Skin epidermis (tissue), 12 donors: ENCODE results near the gene PCDHGA6.
A peak's percentile ranks its signal among the peaks of the same experiment; 100 is the strongest.
"Not testable (repeated sequence)": the region's sequence is repeated elsewhere in the genome, so short reads cannot be mapped to it uniquely, and the experiment has no call there.

Source experiments
- H3K27ac ChIP-seq, 21 experiments: fragments of 200-600 bp; sonication (generic) in 11 of 21; one replicate each; pipeline ENCODE4 v1.5.0; 2020; ENCODE audit warnings: mild to moderate bottlenecking in 3 of 21, inconsistent platforms in 2 of 21, moderate library complexity in 2 of 21
- H3K4me3 ChIP-seq, 7 experiments: fragments of 200-600 bp; sonication (generic) in 2 of 7; one replicate each; pipeline ENCODE4 v1.5.0; 2020; ENCODE audit warnings: inconsistent platforms in 2 of 7, mild to moderate bottlenecking in 2 of 7, moderate library complexity in 1 of 7

The PCDHGA6 gene

DNA sequence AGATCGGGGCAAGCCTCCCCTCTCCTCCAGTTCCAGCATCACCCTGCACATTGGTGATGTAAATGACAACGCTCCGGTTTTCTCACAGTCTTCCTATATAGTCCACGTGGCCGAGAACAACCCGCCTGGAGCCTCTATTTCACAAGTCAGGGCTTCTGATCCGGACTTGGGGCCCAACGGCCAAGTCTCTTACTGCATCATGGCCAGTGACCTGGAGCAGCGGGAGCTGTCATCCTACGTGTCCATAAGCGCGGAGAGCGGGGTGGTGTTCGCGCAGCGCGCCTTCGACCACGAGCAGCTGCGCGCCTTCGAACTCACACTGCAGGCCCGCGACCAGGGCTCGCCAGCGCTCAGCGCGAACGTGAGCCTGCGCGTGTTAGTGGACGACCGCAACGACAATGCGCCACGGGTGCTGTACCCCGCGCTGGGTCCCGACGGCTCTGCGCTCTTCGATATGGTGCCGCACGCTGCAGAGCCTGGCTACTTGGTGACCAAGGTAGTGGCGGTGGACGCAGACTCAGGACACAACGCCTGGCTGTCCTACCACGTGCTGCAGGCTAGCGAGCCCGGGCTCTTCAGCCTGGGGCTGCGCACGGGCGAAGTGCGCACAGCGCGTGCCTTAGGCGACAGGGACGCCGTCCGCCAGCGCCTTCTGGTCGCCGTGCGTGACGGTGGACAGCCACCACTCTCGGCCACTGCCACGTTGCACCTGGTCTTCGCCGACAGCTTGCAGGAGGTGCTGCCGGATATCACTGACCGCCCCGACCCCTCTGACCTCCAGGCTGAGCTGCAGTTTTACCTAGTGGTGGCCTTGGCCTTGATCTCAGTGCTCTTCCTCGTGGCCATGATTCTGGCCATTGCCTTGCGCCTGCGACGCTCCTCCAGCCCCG, 15.7 kb downstream of the PCDHGA6 start:
- H3K27ac ChIP-seq, result no peak overlapping the region
- no peak overlapping the region for H3K4me3 ChIP-seq

DNA sequence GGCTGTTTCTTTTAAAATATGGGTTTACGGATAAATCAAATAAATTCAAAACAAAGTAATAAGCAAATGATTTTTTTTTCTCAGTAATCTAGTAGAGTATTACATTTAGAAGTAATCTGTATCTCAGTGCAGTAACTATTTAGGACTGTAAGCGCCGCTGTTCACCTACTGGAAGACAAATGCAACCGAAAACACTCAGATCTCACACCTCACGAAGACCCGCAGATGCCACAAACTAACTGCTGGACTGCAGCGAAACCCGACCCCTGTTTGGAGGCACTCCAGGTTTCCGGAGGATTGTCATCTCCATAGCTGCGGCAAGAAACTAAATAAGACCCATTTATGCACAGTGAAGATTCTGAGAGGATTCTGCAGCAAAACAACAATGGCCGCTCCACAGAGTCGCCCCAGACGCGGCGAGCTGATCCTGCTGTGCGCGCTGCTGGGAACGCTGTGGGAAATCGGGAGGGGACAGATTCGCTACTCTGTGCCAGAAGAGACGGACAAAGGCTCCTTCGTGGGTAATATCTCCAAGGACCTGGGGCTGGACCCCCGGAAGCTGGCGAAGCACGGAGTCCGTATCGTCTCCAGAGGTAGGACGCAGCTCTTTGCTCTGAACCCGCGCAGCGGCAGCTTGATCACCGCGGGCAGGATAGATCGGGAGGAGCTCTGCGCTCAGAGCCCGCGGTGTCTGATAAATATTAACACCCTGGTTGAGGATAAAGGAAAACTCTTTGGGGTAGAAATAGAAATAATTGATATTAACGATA, 18.9 kb downstream of the PCDHGA6 start, which contains the start of gene PCDHGA8:
Gene PCDHGA8, plus strand, starts transcription at position 205 of the 770 bp plus-strand sequence. Its CDS starts 181 bp downstream, at position 386.
- H3K4me3 ChIP-seq, result no peak within 1 kb of the TSS
- no peak within 1 kb of the TSS for H3K27ac ChIP-seq

DNA sequence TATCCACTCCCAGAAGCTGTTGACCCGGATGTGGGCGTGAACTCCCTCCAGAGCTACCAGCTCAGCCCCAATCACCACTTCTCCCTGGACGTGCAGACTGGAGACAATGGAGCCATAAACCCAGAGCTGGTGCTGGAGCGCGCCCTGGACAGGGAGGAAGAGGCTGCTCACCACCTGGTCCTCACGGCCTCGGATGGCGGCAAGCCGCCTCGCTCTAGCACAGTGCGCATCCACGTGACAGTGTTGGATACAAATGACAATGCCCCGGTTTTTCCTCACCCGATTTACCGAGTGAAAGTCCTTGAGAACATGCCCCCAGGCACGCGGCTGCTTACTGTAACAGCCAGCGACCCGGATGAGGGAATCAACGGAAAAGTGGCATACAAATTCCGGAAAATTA, 19.6 kb downstream of the PCDHGA6 start:
- H3K27ac ChIP-seq, result no peak overlapping the region
- no peak overlapping the region for H3K4me3 ChIP-seq

DNA sequence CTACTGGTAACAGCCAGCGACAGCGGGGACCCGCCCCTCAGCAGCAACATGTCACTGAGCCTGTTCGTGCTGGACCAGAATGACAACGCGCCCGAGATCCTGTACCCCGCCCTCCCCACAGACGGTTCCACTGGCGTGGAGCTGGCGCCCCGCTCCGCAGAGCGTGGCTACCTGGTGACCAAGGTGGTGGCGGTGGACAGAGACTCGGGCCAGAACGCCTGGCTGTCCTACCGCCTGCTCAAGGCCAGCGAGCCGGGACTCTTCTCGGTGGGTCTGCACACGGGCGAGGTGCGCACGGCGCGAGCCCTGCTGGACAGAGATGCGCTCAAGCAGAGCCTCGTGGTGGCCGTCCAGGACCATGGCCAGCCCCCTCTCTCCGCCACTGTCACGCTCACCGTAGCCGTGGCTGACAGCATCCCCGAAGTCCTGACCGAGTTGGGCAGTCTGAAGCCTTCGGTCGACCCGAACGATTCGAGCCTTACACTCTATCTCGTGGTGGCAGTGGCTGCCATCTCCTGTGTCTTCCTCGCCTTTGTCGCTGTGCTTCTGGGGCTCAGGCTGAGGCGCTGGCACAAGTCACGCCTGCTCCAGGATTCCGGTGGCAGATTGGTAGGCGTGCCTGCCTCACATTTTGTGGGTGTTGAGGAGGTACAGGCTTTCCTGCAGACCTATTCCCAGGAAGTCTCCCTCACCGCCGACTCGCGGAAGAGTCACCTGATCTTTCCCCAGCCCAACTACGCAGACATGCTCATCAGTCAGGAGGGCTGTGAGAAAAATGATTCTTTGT, 20.9 kb downstream of the PCDHGA6 start:
- H3K4me3 ChIP-seq, H3K27ac ChIP-seq: not testable (repeated sequence)

DNA sequence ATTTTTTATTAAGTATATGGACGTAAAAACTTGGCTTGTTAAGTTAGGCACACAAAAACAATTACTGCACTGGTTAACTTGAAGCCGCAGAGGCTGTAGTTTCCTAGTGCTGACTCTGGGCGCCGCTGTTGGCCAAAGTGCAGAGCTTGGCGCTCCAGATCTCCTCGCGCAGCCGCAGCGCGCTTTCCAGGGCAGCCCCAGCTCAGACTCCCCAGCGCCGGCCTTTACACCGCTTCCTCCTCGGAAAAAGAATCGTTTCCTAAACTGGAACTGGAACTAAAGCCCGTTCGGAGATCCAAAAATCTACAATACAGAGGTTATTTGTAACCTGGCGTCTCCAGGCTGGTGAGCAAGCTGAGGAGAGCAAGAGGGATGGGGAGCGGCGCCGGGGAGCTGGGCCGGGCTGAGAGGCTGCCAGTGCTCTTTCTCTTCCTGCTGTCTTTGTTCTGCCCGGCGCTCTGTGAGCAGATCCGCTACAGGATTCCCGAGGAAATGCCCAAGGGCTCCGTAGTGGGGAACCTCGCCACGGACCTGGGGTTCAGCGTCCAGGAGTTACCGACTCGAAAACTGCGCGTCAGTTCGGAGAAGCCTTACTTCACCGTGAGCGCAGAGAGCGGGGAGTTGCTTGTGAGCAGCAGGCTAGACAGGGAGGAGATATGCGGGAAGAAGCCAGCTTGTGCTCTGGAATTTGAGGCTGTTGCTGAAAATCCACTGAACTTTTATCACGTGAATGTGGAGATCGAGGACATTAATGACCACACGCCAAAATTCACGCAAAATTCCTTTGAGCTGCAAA, 24.3 kb downstream of the PCDHGA6 start, which contains the start of gene PCDHGB5:
Gene PCDHGB5, plus strand, starts transcription at position 192 of the 796 bp plus-strand sequence. Its CDS starts 181 bp downstream, at position 373.
- H3K27ac ChIP-seq, result not testable (repeated sequence)

DNA sequence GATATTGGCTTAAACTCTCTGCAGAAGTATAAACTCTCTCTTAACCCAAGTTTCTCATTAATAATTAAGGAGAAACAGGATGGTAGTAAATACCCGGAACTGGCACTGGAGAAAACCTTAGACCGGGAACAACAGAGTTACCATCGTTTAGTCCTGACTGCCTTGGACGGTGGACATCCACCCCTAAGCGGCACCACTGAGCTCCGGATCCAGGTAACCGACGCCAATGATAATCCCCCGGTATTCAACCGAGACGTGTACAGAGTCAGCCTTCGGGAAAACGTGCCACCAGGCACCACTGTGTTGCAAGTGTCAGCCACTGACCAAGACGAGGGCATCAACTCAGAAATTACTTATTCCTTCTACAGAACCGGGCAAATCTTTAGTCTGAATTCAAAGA, 24.9 kb downstream of the PCDHGA6 start:
- Histone ChIP-seq H3K4me3 (no peak overlapping the region), H3K27ac (no peak overlapping the region)

More for the DNA sequence above, 24.3 kb downstream of the PCDHGA6 start, which contains the start of gene PCDHGB5:
- peak within 1 kb of the TSS in 1 of 7 experiments; percentile 6 for H3K4me3 ChIP-seq

DNA sequence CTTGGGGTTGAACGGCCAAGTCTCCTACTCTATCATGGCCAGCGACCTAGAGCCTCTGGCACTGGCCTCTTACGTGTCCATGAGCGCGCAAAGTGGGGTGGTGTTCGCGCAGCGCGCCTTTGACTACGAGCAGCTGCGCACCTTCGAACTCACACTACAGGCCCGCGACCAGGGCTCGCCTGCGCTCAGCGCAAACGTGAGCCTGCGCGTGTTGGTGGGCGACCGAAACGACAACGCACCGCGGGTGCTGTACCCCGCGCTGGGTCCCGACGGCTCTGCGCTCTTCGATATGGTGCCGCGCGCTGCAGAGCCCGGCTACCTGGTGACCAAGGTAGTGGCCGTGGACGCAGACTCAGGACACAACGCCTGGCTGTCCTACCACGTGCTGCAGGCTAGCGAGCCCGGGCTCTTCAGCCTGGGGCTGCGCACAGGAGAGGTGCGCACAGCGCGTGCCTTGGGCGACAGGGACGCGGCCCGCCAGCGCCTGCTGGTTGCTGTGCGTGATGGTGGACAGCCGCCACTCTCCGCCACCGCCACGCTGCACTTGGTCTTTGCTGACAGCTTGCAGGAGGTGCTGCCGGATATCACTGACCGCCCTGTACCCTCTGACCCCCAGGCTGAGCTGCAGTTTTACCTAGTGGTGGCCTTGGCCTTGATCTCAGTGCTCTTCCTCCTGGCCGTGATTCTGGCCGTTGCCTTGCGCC, 26.0 kb downstream of the PCDHGA6 start:
- Histone ChIP-seq H3K27ac (no peak overlapping the region), H3K4me3 (no peak overlapping the region)

DNA sequence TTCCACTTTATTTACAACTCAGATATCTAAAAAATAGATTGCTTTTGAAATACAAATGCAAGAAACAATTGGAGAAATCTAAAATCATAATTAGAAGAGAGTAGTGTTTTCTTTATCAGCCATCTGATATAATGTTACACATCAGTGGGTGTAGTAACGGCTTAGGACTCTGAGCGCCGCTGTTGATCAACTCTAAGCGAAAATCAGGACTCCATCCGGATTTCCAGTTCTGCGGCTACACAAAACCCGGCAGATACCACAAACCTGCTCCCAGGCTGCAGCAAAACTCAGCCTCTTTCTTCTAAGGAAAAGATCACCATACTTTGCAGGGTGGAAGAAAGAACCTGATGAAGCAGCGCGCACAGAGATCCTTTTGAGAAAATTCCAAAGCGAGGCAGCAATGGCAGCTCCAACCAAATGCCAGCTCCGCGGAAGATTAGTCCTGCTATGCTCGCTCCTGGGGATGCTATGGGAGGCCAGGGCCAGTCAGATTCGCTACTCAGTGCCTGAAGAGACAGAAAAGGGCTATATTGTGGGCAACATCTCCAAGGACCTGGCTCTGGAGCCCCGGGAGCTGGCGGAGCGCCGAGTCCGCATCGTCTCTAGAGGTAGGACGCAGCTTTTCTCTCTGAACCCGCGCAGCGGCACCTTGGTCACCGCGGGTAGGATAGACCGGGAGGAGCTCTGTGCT, 29.0 kb downstream of the PCDHGA6 start, which contains the start of gene PCDHGA9:
Gene PCDHGA9, plus strand, starts transcription at position 226 of the 691 bp plus-strand sequence. Its CDS starts 175 bp downstream, at position 401.
- H3K4me3 ChIP-seq, result peak within 1 kb of the TSS in 3 of 7 experiments; percentile 1 to 22 (median 7)
- peak within 1 kb of the TSS in 1 of 21 experiments; percentile 9 for H3K27ac ChIP-seq

DNA sequence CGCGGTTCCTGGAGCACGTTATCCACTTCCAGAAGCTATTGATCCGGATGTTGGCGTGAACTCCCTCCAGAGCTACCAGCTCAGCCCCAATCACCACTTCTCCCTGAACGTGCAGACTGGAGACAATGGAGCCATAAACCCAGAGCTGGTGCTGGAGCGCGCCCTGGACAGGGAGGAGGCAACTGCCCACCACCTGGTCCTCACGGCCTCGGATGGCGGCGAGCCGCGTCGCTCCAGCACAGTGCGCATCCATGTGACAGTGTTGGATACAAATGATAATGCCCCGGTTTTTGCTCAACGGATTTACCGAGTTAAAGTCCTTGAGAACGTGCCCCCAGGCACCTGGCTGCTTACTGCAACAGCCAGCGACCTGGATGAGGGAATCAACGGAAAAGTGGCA, 29.7 kb downstream of the PCDHGA6 start:
- peak overlapping the region in 1 of 7 experiments; percentile 7 for H3K4me3 ChIP-seq
- no peak overlapping the region for H3K27ac ChIP-seq

DNA sequence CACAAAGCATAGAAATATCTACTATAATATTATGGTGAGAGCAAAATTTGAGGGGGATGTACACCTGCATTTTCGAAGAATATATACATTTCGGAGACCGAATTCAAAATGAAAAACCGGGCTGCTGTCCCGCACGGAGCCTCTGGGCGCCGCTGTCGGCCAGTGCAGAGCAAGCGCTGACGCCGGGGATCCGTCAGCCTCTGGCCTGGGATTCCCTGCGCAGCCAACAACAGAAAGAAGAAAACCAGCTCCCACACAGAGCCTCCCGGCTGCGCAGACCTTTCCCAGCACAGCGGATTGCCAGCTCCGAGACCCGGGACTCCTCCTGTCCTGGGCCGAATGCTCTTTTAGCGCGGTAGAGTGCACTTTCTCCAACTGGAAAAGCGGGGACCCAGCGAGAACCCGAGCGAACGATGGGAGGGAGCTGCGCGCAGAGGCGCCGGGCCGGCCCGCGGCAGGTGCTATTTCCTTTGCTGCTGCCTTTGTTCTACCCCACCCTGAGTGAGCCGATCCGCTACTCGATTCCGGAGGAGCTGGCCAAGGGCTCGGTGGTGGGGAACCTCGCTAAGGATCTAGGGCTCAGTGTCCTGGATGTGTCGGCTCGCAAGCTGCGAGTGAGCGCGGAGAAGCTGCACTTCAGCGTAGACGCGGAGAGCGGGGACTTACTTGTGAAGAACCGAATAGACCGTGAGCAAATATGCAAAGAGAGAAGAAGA, 34.3 kb downstream of the PCDHGA6 start, which contains the start of gene PCDHGB6:
Gene PCDHGB6, plus strand, starts transcription at position 232 of the 716 bp plus-strand sequence. Its CDS starts 182 bp downstream, at position 414.
- H3K4me3 ChIP-seq, result peak within 1 kb of the TSS in 4 of 7 experiments; percentile 11 to 21 (median 12)
- H3K27ac ChIP-seq, result not testable (repeated sequence)

DNA sequence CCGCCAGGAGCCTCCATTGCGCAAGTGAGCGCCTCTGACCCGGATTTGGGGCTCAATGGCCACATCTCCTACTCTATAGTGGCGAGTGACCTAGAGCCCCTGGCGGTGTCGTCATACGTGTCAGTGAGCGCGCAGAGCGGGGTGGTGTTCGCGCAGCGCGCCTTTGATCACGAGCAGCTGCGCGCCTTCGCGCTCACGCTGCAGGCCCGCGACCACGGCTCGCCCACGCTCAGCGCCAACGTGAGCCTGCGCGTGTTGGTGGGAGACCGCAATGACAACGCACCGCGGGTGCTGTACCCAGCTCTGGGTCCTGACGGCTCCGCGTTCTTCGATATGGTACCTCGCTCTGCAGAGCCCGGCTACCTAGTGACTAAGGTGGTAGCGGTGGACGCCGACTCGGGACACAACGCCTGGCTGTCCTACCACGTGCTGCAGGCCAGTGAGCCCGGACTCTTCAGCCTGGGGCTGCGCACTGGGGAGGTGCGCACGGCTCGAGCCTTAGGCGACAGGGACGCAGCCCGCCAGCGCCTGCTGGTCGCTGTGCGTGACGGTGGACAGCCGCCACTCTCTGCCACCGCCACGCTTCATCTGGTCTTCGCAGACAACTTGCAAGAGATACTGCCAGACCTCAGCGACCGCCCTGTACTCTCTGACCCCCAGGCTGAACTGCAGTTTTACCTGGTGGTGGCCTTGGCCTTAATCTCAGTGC, 36.1 kb downstream of the PCDHGA6 start:
- no peak overlapping the region for H3K27ac ChIP-seq
- H3K4me3 ChIP-seq, result no peak overlapping the region

DNA sequence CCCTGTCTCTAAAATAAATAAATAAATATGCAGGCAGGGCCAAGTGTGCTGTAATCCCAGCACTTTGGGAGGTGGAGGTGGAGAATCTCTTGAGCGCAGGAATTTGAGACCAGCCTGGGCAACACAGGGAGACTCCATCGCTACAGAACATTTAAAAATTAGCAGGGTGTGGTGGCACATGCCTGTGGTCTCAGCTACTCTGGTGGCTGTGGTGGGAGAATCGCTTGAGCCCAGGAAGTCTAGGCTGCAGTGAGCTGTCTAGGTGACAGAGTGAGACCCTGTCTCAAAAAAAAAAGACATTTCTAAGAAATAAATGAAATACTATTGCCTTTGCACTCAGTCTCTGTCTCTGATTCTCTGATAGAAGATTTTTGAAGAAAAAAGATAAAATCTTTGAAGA, 37.9 kb downstream of the PCDHGA6 start:
- H3K4me3 ChIP-seq, result no peak overlapping the region
- H3K27ac ChIP-seq, result no peak overlapping the region

DNA sequence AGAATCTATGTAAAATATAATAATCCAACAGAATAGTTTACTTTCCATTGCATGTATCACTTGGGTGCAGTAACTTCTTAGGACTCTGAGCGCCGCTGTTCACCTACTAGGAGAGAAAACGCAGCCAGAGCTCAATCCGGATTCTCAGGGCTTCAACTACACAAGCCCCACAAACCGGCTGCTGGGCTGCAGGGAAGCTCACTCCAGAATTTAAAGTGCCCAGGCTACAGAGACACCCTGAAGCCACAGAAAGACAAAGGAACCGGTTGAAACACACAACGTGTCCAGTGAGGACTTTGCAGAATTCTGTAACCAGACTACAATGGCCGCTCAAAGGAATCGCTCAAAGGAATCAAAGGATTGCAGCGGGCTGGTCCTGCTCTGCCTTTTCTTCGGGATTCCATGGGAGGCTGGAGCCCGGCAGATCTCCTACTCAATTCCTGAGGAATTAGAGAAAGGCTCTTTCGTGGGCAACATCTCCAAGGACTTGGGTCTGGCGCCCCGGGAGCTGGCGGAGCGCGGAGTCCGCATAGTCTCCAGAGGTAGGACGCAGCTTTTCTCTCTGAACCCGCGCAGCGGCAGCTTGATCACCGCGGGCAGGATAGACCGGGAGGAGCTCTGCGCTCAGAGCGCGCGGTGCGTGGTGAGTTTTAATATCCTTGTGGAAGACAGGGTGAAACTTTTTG, 39.3 kb downstream of the PCDHGA6 start, which contains the start of gene PCDHGA10:
Gene PCDHGA10, plus strand, starts transcription at position 134 of the 686 bp plus-strand sequence. Its CDS starts 189 bp downstream, at position 323.
- Histone ChIP-seq H3K27ac (peak within 1 kb of the TSS in 1 of 21 experiments; percentile 41), H3K4me3 (peak within 1 kb of the TSS in 6 of 7 experiments; percentile 3 to 36 (median 20))

DNA sequence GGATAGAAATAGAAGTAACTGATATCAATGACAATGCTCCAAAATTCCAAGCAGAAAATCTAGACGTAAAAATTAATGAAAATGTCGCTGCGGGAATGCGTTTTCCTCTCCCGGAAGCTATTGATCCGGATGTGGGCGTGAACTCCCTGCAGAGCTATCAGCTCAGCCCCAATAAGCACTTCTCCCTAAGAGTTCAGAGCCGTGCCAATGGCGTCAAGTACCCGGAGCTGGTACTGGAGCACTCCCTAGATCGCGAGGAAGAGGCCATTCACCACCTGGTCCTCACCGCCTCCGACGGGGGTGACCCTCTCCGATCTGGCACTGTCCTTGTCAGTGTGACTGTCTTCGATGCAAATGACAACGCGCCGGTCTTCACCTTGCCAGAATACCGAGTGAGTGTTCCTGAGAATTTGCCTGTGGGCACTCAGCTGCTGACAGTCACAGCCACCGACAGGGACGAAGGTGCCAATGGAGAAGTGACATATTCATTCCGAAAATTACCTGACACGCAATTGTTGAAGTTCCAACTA, 39.9 kb downstream of the PCDHGA6 start:
- H3K4me3 ChIP-seq, result peak overlapping the region in 6 of 7 experiments; percentile 3 to 36 (median 20)
- no peak overlapping the region for H3K27ac ChIP-seq
